Measurements from ENCODE around the gene GRK7. TPM values are rescaled to one million over a fixed set of nuclear protein-coding genes. Genes with fewer than 3 reads are reported as not detected.
A peak's percentile ranks its signal among the peaks of the same experiment; 100 is the strongest.

Gene GRK7
- total and polyA plus RNA-seq, 9 of the 15 experiments (the other 6 are each of a cell fraction or from before 2014, with no cell fraction given) = 0.01 to 0.08 (median 0.04) TPM; not detected in 3

DNA sequence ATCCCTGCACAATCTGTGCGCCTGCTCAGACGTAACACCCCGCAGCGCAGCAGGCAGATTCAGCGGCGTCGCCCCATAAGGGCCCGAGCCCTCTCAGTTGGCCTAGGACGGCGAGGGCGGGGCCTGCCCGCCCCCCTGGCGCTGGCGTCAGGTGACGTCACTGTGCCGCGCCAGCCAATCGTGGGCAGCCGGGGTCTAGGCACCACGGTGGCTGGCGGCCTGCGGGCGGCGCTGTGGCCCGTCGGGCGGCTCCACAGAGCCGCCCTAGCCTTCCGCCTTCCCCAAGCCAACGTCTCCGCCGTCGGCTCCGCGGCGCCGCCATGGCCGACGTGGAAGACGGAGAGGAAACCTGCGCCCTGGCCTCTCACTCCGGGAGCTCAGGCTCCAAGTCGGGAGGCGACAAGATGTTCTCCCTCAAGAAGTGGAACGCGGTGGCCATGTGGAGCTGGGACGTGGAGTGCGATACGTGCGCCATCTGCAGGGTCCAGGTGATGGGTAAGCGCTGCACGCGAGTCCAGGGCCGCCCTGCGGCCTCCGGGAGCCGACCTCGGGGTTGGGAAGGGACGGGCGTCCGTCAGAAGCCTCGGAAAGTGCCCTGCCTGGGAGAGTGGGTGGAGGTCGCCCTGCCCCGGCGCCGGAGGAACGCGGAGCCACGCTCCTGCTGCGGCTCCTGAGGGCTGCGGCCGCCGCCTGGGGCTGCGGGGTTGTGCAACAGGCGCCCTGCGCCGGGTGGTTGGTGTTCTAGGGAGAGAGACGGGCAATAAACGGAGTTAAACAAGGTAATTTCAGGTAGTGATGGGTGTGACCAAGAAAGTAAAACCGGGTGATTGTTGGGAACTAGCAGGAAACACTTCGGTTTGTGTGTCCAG, 25.0 kb upstream of the GRK7 start, which contains the start of gene RNF7 (continued):
- TF ChIP-seq SRF (CRISPR knock-in tag; IDR thresholded peaks at IDR 0.05) (peak in 1 of 2 experiments; percentile 92; a peak in 2 of 4 replicates), ZNF354B (CRISPR knock-in tag; IDR thresholded peaks at IDR 0.05) (no peak), SMC3 (conservative IDR thresholded peaks at IDR 0.05; ENCODE audit: insufficient read depth, low read depth, low read length) (peak; percentile 80), ZFP30 (CRISPR knock-in tag; IDR thresholded peaks at IDR 0.05; ENCODE audit: borderline replicate concordance) (no peak), ZBTB12 (CRISPR knock-in tag; IDR thresholded peaks at IDR 0.05) (peak; percentile 96), ELF1 (tag; IDR thresholded peaks at IDR 0.05) (peak; percentile 82), MNT (conservative IDR thresholded peaks at IDR 0.05) (peak; percentile 84 to 89), ATF1 (CRISPR knock-in tag; IDR thresholded peaks at IDR 0.05) (peak; percentile 86), ATF1 (tag; IDR thresholded peaks at IDR 0.05) (peak; percentile 99), MLLT1 (IDR thresholded peaks at IDR 0.05) (0 out of 4 replicates have a peak, but pooled peaks have one; percentile 11 to 33), NRF1 (conservative IDR thresholded peaks at IDR 0.05 in 1 of 2, IDR thresholded peaks at IDR 0.05 in 1 of 2) (peak; percentile 89 to 91), RHOXF2B (CRISPR knock-in tag; conservative IDR thresholded peaks at IDR 0.05) (0 out of 2 replicates have a peak, but pooled peaks have one; percentile 3), CTCF (IDR thresholded peaks at IDR 0.05 in 2 of 3, conservative IDR thresholded peaks at IDR 0.05 in 1 of 3; ENCODE audit: insufficient read depth in 2 of 3, low read depth in 1 of 3, low read length in 3 of 3) (peak; percentile 91 to 97 (median 95)), RBM22 (IDR thresholded peaks at IDR 0.05; ENCODE audit: low read depth, low read length, poor library complexity, severe bottlenecking) (peak; percentile 45), ZNF24 (IDR thresholded peaks at IDR 0.05) (peak; percentile 3; the same call in 1 of the 2 replicates), MYNN (IDR thresholded peaks at IDR 0.05) (0 out of 2 replicates have a peak, but pooled peaks have one; percentile 13), MYNN (CRISPR knock-in tag; IDR thresholded peaks at IDR 0.05) (no peak), OTX1 (CRISPR knock-in tag; IDR thresholded peaks at IDR 0.05) (peak; percentile 58; the same call in 1 of the 2 replicates), POLR2A (conservative IDR thresholded peaks at IDR 0.05) (peak; percentile 90)
- TF ChIP-seq, protein P1, sequence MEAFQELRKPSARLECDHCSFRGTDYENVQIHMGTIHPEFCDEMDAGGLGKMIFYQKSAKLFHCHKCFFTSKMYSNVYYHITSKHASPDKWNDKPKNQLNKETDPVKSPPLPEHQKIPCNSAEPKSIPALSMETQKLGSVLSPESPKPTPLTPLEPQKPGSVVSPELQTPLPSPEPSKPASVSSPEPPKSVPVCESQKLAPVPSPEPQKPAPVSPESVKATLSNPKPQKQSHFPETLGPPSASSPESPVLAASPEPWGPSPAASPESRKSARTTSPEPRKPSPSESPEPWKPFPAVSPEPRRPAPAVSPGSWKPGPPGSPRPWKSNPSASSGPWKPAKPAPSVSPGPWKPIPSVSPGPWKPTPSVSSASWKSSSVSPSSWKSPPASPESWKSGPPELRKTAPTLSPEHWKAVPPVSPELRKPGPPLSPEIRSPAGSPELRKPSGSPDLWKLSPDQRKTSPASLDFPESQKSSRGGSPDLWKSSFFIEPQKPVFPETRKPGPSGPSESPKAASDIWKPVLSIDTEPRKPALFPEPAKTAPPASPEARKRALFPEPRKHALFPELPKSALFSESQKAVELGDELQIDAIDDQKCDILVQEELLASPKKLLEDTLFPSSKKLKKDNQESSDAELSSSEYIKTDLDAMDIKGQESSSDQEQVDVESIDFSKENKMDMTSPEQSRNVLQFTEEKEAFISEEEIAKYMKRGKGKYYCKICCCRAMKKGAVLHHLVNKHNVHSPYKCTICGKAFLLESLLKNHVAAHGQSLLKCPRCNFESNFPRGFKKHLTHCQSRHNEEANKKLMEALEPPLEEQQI (IDR thresholded peaks at IDR 0.05) = 0 out of 2 replicates have a peak, but pooled peaks have one; percentile 48

Data from K562 (cell line).